HEK293T (cell line): ENCODE results near the gene WAPL.
A peak's percentile ranks its signal among the peaks of the same experiment; 100 is the strongest.

Source experiments
- CTCF ChIA-PET: fragments of 350-600 bp; formaldehyde crosslinking; extraction: SDS; loops from one replicate; lab custom pipeline; 2021; ENCODE audit warnings: antibody characterized with exemption, inconsistent platforms; lab: Yijun Ruan, JAX
- POLR2A ChIA-PET: fragments of 350-600 bp; formaldehyde crosslinking; extraction: SDS; loops from one replicate; lab custom pipeline; 2020; ENCODE audit warnings: antibody characterized with exemption, inconsistent platforms; lab: Yijun Ruan, JAX
- DNase-seq: peaks from one replicate; pipeline ENCODE4 v3.0.0; 2012; ENCODE audit warnings: mixed read lengths; ENCODE audit errors: extremely low spot score
- ARNT ChIP-seq: fragments of 450-650 bp; IDR thresholded peaks from 2 replicates; pipeline ENCODE4 v1.6.1; 2017; ENCODE audit warnings: mild to moderate bottlenecking
- BHLHE40 ChIP-seq: fragments of 450-650 bp; IDR thresholded peaks from 2 replicates; pipeline ENCODE4 v1.6.1; 2016; ENCODE audit warnings: mild to moderate bottlenecking, moderate library complexity, borderline replicate concordance
- CTBP1 ChIP-seq: fragments of 450-650 bp; IDR thresholded peaks from 2 replicates; pipeline ENCODE4 v1.6.1; 2016; ENCODE audit warnings: borderline replicate concordance
- ELF4 ChIP-seq: fragments of 450-650 bp; IDR thresholded peaks from 2 replicates; pipeline ENCODE4 v1.6.1; 2017; ENCODE audit warnings: antibody characterized with exemption
- FOXA1 ChIP-seq: fragments of 450-650 bp; IDR thresholded peaks from 2 replicates; pipeline ENCODE4 v1.6.1; 2016; ENCODE audit warnings: mild to moderate bottlenecking
- FOXK2 ChIP-seq: fragments of 450-650 bp; IDR thresholded peaks from 2 replicates; pipeline ENCODE4 v1.6.1; 2016; ENCODE audit warnings: mild to moderate bottlenecking
- FOXM1 ChIP-seq: fragments of 450-650 bp; IDR thresholded peaks from 2 replicates; pipeline ENCODE4 v1.6.1; 2017; ENCODE audit warnings: mild to moderate bottlenecking, borderline replicate concordance
- HDGF ChIP-seq: fragments of 450-650 bp; IDR thresholded peaks from 2 replicates; pipeline ENCODE4 v1.6.1; 2017; ENCODE audit warnings: antibody characterized with exemption, borderline replicate concordance
- L3MBTL2 ChIP-seq: fragments of 450-650 bp; conservative IDR thresholded peaks from 2 replicates; pipeline ENCODE4 v1.6.1; 2016; ENCODE audit warnings: mild to moderate bottlenecking
- LEF1 ChIP-seq: fragments of 450-650 bp; IDR thresholded peaks from 2 replicates; pipeline ENCODE4 v1.6.1; 2017; ENCODE audit warnings: mild to moderate bottlenecking, borderline replicate concordance
- NFRKB ChIP-seq: fragments of 450-650 bp; IDR thresholded peaks from 2 replicates; pipeline ENCODE4 v1.6.1; 2016; ENCODE audit warnings: mild to moderate bottlenecking, moderate library complexity
- SP1 ChIP-seq: fragments of 450-650 bp; IDR thresholded peaks from 2 replicates; pipeline ENCODE4 v1.6.1; 2017
- SUZ12 ChIP-seq: fragments of 450-650 bp; IDR thresholded peaks from 2 replicates; pipeline ENCODE4 v1.6.1; 2016; ENCODE audit warnings: mild to moderate bottlenecking
- TARDBP ChIP-seq: fragments of 450-650 bp; IDR thresholded peaks from 2 replicates; pipeline ENCODE4 v1.6.1; 2016
- ZNF384 ChIP-seq: fragments of 450-650 bp; IDR thresholded peaks from 2 replicates; pipeline ENCODE4 v1.6.1; 2016
- TF ChIP-seq, protein P1 (sequence below): fragments of 450-650 bp; IDR thresholded peaks from 2 replicates; pipeline ENCODE4 v1.6.1; 2016

Gene WAPL

GRCh38 chr10:86443936-86444335 is 77.7 kb downstream of the WAPL start:
- CTCF ChIA-PET, result no interaction called here
- TF ChIP-seq TARDBP (no peak), HDGF (no peak), ZNF384 (no peak), SUZ12 (no peak), FOXK2 (no peak), NFRKB (no peak)
- TF ChIP-seq, protein P1, sequence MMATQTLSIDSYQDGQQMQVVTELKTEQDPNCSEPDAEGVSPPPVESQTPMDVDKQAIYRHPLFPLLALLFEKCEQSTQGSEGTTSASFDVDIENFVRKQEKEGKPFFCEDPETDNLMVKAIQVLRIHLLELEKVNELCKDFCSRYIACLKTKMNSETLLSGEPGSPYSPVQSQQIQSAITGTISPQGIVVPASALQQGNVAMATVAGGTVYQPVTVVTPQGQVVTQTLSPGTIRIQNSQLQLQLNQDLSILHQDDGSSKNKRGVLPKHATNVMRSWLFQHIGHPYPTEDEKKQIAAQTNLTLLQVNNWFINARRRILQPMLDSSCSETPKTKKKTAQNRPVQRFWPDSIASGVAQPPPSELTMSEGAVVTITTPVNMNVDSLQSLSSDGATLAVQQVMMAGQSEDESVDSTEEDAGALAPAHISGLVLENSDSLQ, result no peak
- POLR2A ChIA-PET, result no interaction called here
- no peak for DNase-seq

DNA sequence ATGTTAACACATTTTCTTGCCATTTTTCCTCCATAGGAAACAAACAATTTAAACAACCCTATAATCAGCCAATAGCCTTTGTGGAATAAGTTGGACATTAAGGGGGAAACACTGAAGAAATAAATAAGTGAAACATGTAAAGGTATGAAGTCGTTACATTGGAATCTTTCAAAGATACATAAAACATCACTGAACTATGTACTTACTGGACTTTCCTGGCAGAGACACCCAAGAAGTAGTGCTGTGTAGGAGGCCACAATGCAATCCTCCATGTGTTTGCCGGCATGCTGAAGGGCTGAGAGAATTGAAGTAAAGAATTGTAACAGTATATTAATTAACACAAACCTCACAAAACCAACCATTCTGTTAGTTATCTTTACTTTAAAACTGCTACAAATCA is 78.5 kb downstream of the WAPL start:
- POLR2A ChIA-PET, result no interaction called here
- TF ChIP-seq, protein P1, result no peak
- no peak for TF ChIP-seq FOXA1
- TF ChIP-seq ZNF384, result no peak
- TF ChIP-seq ELF4, result no peak
- no peak for TF ChIP-seq LEF1
- TF ChIP-seq FOXM1, result no peak
- CTCF ChIA-PET, result no interaction called here
- no peak for DNase-seq

GRCh38 chr10:86440874-86441843 is 80.4 kb downstream of the WAPL start:
- no peak for TF ChIP-seq SUZ12
- TF ChIP-seq FOXK2, result no peak
- no peak for TF ChIP-seq ZNF384
- TF ChIP-seq TARDBP, result no peak
- TF ChIP-seq FOXA1, result no peak
- no peak for TF ChIP-seq BHLHE40
- TF ChIP-seq HDGF, result no peak
- TF ChIP-seq CTBP1, result no peak
- TF ChIP-seq, protein P1, result no peak
- TF ChIP-seq NFRKB, result no peak
- no peak for TF ChIP-seq ELF4
- no peak for TF ChIP-seq SP1
- TF ChIP-seq L3MBTL2, result no peak
- ChIA-PET POLR2A (no interaction called here), CTCF (interaction anchor here (0.6 to 1.3 kb wide), 2 partner anchors 41 to 94 kb away, joined by 3 to 8 read pairs; no protein-coding TSS in a partner anchor)
- DNase-seq, result no peak

- TF ChIP-seq SP1 (no peak), ARNT (no peak), HDGF (no peak)
- DNase-seq, result peak; percentile 13
- POLR2A ChIA-PET, result no interaction called here
- CTCF ChIA-PET, result no interaction called here
These were observed 82.0 kb downstream of the WAPL start for GRCh38 chr10:86439544-86439943.

DNA sequence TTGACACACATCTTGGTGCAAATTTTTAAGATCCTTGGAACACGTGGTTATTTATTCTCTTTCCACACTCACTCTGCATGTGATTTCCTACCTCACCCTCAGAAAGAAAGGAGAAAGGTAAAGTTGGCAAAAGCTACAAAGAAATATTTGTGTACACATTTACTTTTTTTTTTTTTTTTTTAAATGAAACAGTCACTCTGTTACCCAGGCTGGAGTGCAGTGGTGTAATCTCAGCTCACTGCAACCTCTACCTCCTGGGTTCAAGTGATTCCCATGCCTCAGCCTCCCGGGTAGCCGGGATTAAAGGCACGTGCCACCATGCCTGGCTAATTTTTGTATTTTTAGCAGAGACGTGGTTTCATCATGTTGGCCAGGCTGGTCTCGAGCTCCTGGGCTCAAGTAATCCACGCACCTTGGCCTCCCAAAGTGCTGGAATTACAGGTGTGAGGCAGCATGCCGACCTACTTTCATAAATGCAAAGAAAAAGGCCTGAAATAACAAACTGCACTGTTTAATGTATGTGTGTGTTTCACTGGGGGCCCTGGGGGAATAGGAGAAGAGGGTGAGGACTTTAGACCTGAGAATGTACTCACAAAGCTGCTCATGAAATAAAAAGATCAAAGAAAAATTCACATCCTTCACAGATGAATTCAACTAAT is 83.4 kb downstream of the WAPL start:
- TF ChIP-seq ZNF384 (no peak), CTBP1 (no peak), L3MBTL2 (no peak), FOXK2 (no peak), TARDBP (no peak), FOXM1 (no peak), ELF4 (no peak), SUZ12 (no peak), SP1 (no peak), HDGF (no peak), FOXA1 (no peak), BHLHE40 (no peak), ARNT (no peak), LEF1 (no peak), NFRKB (no peak)
- TF ChIP-seq, protein P1, result no peak
- no peak for DNase-seq
- CTCF ChIA-PET, result no interaction called here
- POLR2A ChIA-PET, result interaction anchor here (0.8 kb wide), 1 partner anchor 38 kb away, joined by 3 read pairs; no protein-coding TSS in a partner anchor
